ENCODE measurements around the gene AUTS2.

Gene AUTS2

DNA sequence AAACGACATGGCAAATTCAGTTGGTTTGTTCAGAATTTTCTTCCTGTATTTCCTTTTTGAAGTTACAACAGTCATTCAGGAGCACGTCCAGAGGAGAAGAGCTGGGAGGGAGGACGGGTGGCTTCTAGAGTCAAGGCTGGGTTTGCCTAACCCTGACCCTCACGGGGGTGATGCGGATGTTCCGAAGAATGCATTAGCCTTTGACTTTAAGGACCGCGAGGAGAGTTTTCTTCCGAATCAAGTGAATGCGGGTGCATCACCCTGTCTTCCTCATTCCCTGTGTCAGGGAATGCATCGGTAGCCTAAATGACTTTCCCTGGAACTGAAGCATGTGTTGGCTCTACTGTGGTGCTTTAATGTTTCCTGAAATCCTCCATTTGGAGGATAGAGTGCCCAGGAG lies 1137.0 kb downstream of the AUTS2 start:
- in situ Hi-C loops (cut with MboI; ENCODE audit: low sequenced_read_pairs): no loop called here

DNA sequence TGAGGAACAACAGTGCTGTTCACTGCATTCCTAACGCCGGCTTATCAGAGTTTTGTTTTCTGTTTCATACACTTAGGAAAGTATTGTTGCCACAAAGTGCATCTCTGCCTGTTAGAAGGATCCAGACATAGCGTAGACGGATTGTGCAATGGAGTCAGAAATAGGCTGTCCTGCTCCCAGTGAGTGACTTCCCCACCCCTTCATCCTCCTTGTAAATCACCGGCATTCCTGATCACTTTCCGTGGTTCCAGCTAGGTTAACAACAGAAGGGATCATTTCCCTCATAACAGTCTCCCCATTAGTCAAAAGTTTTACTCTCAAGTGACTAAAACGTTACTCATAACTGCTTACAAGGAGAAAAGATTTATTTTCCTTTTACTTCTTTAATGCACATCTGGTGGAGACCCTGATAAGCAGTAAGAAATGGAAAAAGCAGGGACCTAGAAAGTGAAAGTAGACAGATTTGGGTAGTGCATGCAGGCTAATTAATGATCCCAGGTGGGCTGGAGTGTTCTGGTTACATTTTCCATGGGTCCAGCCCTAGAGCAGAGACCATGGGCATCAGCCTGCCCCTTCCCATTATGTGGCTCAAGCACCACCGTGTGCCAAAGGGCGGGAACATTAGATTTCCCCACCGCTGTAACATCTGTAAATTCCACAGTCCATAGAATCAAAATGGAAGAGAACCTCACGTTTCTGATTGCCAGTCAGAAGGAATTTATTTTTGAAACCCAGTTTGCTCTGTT lies 1138.6 kb downstream of the AUTS2 start:
- in situ Hi-C loops (cut with MboI; ENCODE audit: low sequenced_read_pairs): no loop called here

DNA sequence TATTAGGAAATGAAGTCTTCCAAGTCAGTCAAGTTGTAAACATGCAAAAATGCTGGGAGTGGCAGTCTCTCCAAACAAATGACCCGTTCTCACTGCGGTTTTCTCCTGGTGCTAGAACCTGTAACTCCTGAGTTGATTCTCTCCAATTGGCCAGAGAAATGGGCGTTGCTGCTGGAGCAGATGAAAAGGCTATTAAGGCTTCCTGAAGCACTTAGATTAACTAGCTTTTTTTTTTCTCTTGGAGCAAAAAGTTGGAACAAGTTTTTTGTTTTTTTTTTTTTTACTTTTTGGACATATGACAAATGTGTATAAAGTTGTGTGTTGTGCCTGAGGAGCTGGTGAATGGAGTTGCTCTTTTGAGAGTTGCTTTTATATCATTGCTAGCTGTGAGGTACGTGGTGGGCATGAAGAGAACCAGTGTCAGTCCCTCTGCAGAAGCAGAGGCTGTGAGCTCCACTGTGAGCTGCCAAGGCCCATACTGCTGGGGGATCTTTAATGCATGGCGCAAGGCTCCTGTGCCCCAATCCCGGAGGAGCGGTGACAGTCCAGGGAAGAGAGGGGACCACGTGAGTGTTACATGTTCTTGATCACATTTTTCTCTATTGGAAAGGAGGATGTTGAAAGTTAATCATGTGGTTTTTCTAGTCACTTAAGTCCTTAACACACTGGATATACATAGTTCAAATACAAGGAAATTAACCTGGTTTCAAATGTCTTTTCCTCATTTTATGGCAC lies 1140.0 kb downstream of the AUTS2 start:
- in situ Hi-C loops (cut with MboI; ENCODE audit: low sequenced_read_pairs): no loop called here

DNA sequence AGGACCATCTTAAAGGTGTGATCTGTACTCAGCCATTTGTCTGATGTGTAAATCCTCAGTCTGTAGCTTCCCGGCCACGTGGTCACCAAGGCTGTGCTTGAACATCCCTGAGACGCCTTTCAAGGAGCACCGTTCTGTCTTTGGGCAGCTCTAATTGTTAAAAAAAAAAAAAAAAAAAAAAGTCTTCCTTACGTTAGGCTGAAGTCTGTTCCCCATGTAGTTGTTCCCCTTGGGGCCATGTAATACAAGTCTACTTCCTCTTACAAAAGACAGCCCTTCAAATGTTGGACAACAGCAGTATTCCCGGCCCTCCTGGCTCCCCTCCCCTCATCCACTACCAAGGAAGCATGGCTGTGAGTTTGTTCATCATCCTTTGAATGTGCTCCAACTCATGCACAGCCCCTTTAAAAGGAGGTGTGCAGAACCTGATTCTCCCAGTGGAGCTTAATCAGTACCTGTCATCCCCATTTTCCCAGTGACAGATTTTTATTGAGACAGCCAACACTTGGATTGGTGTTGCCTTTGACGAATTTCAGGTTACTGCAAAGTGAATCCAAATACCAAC lies 1141.5 kb downstream of the AUTS2 start:
- in situ Hi-C loops (cut with MboI; ENCODE audit: low sequenced_read_pairs): no loop called here

DNA sequence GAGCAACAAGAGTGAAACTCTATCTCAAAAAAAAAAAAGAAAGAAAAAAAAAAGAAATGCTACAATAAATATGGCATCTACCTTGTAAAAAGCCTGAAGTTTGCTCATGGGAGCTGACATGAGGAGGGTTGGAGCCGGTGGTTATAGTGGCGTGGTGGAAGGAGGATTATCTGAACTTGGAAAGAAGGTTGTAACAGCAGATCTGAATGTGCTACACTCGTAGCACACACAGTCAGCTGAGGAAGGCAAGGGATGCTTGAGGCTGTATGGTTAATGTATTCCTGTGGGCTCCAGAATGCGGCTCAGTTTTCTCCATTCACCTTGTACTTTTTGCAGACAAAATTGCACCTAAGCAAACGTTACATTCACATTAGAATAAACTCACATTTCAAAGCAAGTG lies 1143.4 kb downstream of the AUTS2 start:
- in situ Hi-C loops (cut with MboI; ENCODE audit: low sequenced_read_pairs): no loop called here

DNA sequence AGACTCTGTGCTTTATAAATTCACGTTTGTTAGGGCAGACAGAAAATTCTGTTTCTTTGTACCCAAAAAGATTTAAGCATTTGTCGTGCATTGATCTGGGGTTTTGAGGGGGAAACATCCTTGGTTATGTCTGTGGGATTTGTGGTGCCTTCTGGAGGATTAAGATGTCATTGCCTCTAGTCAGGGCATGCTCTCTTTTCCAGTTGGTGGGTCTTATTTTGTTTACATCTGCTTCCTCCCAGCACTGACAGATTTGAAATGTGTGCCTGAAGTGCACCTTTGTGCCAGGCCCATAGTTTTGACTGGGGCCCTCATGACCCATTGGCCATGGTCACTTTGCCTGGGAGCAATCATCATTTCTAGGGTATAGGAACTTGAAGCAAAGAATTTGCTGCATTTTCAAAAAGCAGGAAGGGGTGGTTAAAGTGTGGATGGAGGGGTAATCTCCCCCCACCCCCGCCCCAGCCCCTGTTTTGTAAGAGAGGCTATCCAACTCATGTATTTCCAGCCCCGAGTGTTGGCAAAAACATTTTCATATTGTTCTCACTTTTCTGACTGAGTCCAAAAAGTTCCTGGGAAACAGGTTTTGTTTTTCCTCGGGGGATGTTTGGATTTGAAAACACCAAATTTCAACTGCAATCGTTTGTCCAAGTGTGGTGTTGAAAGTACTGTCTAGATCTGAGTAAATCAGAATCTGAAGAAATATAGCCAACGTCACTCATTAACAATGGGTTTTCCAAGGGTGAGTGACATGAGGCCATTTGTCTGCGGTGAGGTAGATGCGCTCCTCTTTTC lies 1145.5 kb downstream of the AUTS2 start:
- in situ Hi-C loops (cut with MboI; ENCODE audit: low sequenced_read_pairs): no loop called here

DNA sequence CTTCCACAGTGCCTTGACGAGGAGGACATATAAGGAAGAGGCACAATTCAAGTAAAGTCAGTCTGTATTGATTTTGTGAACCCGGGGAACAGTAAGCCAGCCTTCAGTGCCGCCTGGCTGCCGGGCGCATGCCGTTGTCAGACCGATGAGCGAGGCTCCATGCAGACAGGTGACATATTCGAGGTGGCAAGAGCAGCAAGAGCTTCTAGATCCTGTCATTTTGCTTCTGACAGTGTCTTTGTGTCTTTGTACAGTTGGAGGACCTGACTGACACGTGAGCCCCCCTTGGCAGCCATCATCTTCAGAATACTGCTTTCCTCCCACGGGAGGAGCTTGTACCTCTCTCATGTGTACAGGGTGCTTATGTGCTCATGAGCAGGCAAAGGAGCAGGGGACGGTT lies 1146.2 kb downstream of the AUTS2 start:
- in situ Hi-C loops (cut with MboI; ENCODE audit: low sequenced_read_pairs): no loop called here

DNA sequence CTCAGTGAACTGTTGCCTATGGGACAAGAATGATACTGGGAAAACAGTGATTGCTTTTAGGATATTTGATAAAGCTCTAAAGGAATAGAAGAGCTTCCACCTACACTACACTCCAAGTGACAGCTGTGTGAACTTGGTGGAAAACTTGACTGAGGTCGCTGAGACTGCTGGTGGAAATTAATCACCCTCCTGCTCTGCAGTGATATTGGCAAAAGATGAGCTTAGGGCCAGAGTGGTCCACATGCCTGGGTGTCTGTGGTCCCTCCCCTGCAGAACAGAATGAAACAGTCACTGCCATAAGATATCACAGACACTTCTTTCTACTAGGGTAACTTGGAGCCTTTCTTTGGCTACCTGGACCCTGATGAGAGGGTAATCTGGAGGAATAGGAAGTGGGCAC lies 1151.6 kb downstream of the AUTS2 start:
- in situ Hi-C loops (cut with MboI; ENCODE audit: low sequenced_read_pairs): no loop called here

DNA sequence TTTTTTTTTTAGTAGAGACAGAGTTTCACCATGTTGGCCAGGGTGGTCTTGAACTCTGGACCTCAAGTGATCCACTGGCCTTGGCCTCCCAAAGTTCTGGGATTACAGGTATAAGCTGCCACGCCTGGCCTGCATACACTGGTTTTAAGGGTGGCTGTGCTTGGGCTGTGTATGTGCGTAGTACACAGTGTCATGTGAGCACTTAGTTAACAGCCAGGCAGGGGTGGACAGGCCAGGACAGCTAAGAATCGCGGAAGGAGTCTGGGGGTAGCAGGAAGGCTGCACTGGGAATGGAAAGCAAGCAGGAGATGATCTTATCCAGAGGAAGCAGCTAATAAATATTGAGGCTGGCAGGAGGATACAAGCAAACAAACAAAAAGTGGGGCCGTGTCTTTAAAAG lies 1153.6 kb downstream of the AUTS2 start:
- in situ Hi-C loops (cut with MboI; ENCODE audit: low sequenced_read_pairs): no loop called here

DNA sequence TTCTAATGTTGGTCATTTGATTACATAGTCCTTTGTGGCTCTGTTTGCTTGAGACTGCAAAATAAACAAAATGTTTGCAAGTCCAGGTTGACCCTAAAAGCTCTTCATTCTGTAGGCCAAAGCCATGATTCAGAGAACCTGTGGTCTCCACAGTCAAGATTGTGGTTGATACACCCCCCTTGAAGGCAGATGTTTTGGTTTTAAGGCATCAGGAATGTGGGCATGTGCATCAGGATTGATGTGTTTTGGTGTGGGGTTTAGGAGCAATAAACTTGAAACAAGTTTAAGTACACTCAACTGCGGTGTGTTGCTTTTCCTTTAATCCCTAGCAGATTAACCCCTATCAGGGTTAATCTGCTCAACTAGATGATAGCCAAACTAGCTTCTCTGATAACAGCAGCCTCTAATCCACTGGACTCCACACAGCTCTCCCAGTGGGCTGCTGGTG lies 1154.5 kb downstream of the AUTS2 start:
- in situ Hi-C loops (cut with MboI; ENCODE audit: low sequenced_read_pairs): no loop called here

DNA sequence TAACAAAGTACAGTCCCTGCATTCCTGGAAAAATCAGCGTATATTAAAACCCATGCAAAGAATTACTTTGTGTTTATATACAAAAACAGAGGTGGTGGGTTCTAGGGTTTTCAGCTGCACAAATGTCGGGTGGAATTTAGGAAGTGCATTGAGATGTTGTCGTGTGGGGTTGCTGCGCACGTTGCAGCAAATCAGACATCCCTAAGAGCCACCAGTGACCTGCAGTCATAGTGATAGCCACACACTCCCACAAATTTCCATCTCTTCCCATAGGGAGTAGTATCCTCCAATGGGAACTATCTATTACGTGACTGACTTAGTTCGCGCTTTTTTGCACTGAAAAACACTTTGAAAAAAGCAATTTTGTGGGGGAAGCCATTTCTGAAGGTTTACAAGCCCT lies 1158.5 kb downstream of the AUTS2 start:
- in situ Hi-C loops (cut with MboI; ENCODE audit: low sequenced_read_pairs): no loop called here

DNA sequence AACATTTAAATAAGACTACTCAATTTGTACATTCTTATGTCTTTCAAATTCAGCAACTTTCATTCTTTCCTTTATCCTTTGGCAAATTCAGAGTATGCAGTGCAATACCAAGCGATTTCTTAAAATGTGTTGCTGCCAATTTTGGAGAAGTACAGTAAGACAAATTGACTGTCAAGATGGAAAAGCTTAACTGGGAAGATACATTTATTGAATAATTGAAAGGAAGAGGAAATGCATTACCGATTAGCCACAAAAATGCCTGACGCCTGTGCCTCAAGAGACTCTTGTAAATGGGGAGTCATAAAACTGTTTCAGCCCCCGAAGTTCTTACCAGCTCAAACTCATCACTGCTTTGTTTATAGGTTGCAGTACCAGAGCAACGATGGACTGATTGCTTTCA lies 1160.4 kb downstream of the AUTS2 start:
- in situ Hi-C loops (cut with MboI; ENCODE audit: low sequenced_read_pairs): no loop called here

DNA sequence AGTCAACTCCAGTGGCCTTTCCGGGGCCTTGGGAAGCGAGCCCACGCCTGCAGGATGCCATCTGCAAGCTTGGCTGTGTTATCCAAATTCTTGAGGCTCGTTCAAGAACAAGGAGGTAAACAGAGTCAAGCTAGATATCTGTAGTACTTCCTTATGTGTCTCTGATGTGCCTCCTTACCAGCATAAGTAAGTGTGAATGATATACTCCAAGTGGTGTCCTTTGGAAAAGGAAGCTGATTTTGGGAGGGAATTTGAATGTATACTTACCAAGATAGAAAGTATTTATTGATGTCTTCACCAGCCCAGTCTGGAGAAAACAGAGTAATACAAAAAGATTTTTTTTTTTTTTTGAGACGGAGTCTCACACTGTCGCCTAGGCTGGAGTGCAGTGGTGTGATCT lies 1161.4 kb downstream of the AUTS2 start:
- in situ Hi-C loops (cut with MboI; ENCODE audit: low sequenced_read_pairs): no loop called here

DNA sequence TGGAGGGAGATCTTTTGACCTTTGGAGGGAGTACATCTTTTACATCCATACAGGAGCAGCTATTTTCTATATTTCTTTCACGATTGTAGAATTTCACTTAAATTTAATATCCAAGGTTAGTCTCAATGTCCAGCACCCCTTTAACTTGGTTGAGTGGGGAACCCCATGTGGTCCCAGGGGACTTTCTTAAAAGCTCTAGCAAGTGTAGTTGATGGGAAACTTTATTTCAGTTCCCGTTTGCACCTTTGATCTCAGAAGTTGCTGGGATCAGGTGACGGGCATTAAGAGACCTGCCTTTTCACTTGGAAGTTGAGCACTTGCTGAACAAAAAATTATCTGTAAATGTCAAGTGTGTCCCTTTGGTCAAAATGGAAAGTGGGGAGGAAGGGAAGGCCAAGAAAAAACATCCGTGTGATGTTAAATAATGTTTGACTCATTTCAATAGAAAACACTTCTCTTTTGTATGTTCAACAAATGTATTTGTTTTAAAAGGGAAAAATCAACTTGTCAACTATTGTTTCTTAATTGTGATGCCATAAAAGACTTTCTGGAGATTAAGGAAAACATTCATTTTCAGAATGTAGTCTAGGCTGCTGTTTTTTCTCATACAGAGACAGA lies 1163.5 kb downstream of the AUTS2 start:
- in situ Hi-C loops (cut with MboI; ENCODE audit: low sequenced_read_pairs): no loop called here

DNA sequence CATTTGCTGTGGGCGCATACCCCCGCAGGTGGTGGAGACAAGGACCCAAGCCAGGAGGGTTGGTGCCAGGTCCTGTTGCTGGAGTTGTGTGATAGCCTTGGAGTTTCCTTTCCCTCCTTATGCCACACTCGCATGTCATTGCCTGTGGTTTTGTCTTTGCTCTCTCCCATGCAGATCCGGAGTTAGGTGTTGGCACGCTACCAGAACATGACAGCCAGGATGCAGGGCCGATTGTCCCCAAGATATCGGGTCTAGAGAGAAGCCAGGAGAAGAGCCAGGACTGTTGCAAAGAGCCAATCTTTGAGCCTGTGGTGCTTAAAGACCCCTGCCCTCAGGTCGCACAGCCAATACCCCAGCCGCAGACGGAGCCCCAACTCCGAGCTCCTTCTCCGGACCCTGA lies 1164.4 kb downstream of the AUTS2 start:
- in situ Hi-C loops (cut with MboI; ENCODE audit: low sequenced_read_pairs): no loop called here

DNA sequence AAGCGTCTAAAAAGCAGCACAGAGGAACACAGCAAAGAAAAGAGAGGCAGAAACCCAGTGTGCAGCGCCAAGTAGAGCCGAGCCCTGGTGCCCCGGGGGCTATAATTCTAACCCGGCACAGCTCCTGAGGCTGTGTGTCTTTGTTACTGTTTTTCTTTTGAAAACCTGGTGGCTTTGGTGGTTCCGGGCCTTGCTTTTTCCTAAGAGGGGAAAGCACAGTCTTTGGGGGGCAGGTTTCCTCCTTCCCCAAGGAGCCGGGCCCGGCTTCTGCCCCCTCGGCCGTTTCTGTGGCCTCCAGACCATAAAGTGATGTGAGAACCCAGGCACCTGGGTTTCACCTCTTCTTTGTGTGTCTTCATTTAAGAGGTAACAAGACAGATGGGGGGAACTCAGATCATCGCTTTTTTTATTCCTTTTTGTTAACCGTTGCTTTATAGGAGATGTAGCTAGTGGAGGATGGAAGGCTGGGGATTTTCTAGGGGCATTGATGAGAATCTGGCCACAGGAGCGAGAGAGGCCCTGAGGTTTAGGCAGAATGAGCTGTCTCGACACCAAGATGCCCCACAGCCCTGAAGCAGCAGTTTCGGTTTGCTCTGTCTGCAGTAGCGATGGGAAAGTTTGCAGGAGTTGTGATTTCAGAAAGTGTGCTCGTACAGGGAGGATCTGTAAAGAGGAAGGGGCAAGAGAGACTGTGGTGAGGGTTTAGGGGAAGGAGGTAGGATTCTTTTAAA lies 1165.9 kb downstream of the AUTS2 start:
- in situ Hi-C loops (cut with MboI; ENCODE audit: low sequenced_read_pairs): no loop called here

DNA sequence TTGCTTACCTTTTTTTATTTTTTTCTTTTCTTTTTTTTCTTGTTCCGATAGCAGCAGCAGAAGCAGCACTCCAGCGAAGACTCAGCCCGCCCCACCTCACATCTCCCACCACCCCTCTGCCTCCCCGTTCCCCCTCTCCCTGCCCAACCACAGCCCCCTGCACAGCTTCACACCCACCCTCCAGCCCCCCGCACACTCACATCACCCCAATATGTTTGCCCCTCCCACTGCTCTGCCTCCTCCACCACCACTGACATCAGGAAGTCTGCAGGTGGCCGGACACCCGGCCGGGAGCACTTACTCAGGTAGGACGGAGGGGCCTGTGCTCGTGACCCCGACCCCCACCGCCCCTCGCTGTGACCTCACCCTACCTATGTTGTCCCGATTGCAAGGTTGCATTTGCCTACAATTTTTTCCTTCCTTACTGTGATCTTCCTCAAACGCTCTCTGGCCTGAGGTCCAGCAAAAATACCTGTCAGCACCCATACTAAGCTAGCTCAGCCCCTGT lies 1166.5 kb downstream of the AUTS2 start:
- in situ Hi-C loops (cut with MboI; ENCODE audit: low sequenced_read_pairs): no loop called here

DNA sequence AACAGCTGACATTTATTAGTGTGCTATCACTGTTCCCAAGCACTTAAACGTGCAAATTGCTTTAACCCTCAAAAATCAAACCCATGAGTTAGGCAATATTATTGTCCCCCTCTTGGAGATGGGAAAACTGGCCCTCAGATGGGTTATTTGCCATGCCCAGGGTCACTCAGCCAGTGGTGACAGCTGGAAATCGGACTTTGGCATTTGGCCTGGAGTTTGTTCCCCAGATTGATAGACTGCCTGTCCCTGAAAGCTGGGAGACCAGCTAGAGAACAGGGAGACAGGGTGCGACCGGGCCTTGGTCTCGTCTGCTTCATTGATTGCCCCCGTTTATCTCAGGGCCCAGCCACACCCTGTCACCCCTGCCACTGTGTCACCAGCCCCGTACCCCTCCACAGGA lies 1167.4 kb downstream of the AUTS2 start:
- in situ Hi-C loops (cut with MboI; ENCODE audit: low sequenced_read_pairs): no loop called here

DNA sequence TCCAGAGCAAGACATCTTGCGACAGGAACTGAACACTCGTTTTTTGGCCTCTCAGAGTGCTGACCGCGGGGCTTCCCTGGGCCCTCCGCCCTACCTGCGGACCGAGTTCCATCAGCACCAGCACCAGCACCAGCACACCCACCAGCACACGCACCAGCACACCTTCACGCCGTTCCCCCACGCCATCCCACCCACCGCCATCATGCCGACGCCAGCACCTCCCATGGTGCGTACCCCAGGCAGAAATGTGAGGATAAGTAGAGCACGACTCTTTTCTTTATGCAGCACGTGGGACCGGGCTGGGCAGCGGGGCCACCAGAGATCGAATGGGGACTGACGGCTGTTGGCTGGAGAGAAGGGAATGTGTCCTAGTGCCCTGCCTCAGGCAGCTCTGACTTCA lies 1167.8 kb downstream of the AUTS2 start:
- in situ Hi-C loops (cut with MboI; ENCODE audit: low sequenced_read_pairs): no loop called here

DNA sequence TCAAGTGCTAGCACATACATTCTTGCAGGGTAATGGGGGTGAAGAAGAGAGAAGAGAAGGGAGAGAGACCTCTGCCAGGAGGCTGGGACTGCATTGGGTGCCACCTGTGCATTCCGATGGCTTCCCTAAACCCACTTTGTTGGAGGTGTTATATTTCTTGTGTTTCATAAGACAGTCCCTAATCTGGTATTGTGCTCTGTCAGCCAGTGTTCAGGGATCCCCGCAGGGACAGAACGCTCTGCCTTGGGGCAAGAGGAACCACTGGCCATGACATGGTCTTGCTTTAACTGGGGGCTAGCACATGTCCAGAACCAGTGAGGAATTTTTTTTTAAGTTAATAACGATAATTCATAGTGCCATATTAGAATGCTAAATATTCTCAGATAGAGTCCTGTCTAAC lies 1168.4 kb downstream of the AUTS2 start:
- in situ Hi-C loops (cut with MboI; ENCODE audit: low sequenced_read_pairs): no loop called here

Measured in hTERT RPE-1 (cell line).